OCI-LY3 (cell line): ENCODE measurements around the gene PDE9A.

ENCODE experiments used
- H2AFZ ChIP-seq: fragments of 200-600, 300-600 bp; shearing (Covaris generic); 2 replicates; pipeline ENCODE4 v1.6.0; 2014; ENCODE audit warnings: antibody characterized with exemption, low read depth, low read length
- H3K27ac ChIP-seq: fragments of 200-600, 300-600 bp; sonication (generic); 2 replicates; pipeline ENCODE4 v1.5.1; 2014; ENCODE audit warnings: mild to moderate bottlenecking, low read length, moderate library complexity, mixed read lengths
- H3K27me3 ChIP-seq: fragments of 200-600, 300-600 bp; sonication (generic); 2 replicates; pipeline ENCODE4 v1.6.1; 2014; ENCODE audit warnings: low read depth, low read length, mixed read lengths
- H3K36me3 ChIP-seq: fragments of 200-600, 300-600 bp; sonication (generic); replicated peaks from 2 replicates; pipeline ENCODE3; 2014; ENCODE audit warnings: low read depth, low read length, mixed read lengths
- H3K4me1 ChIP-seq: fragments of 300-600, 200-600 bp; sonication (generic); 2 replicates; pipeline ENCODE4 v1.6.1; 2014; ENCODE audit warnings: low read length, mixed read lengths
- H3K4me2 ChIP-seq: fragments of 200-600, 300-600 bp; sonication (generic); 2 replicates; pipeline ENCODE4 v1.6.1; 2014; ENCODE audit warnings: low read length, mixed read lengths
- H3K4me3 ChIP-seq: fragments of 300-600, 200-600 bp; sonication (generic); 2 replicates; pipeline ENCODE4 v1.5.1; 2014; ENCODE audit warnings: antibody characterized with exemption, mild to moderate bottlenecking, low read length, moderate library complexity
- H3K79me2 ChIP-seq: fragments of 300-600, 200-600 bp; shearing (Covaris generic); 2 replicates; pipeline ENCODE4 v1.6.1; 2014; ENCODE audit warnings: mild to moderate bottlenecking, low read length, mixed read lengths
- H3K9ac ChIP-seq: fragments of 300-600, 200-600 bp; shearing (Covaris generic); 2 replicates; pipeline ENCODE4 v1.6.0; 2014; ENCODE audit warnings: mild to moderate bottlenecking, low read length, moderate library complexity
- H3K9me3 ChIP-seq: fragments of 200-600, 300-600 bp; shearing (Covaris generic); 2 replicates; pipeline ENCODE4 v1.6.1; 2014; ENCODE audit warnings: low read length, mixed read lengths; ENCODE audit not compliant: insufficient read depth
- H4K20me1 ChIP-seq: fragments of 200-600, 300-600 bp; sonication (generic); 2 replicates; pipeline ENCODE4 v1.6.1; 2016; ENCODE audit warnings: low read length, mixed read lengths; ENCODE audit not compliant: insufficient read depth
- CTCF ChIP-seq: fragments of 200-600, 300-600 bp; sonication (generic); IDR thresholded peaks from 2 replicates; pipeline ENCODE4 v1.5.1; 2014; ENCODE audit warnings: antibody characterized with exemption, low read length, low read depth
- EZH2phosphoT487 ChIP-seq: fragments of 200-600 bp; shearing (Covaris generic); IDR thresholded peaks from 2 replicates; pipeline ENCODE4 v1.6.1; 2018; ENCODE audit warnings: antibody characterized with exemption, mixed run types, low read depth

The PDE9A gene

GRCh38 chr21:42609811-42610210 lies 43.6 kb upstream of the PDE9A start:
- H3K4me1 ChIP-seq, result peaks cover 1% of the 10 kb centered on the region; the same call in 1 of the 2 replicates
- no peaks in the 10 kb centered on the region for H4K20me1 ChIP-seq
- no peaks in the 10 kb centered on the region for H3K36me3 ChIP-seq
- no peak overlapping the region for H3K4me2 ChIP-seq
- no peaks in the 10 kb centered on the region for H3K9me3 ChIP-seq
- H3K9ac ChIP-seq, result no peak overlapping the region
- H2AFZ ChIP-seq, result no peak overlapping the region
- H3K4me3 ChIP-seq, result no peak overlapping the region
- H3K79me2 ChIP-seq, result no peaks in the 10 kb centered on the region
- no peak overlapping the region for H3K27ac ChIP-seq
- TF ChIP-seq EZH2phosphoT487 (no peak), CTCF (no peak)
- H3K27me3 ChIP-seq, result no peaks in the 10 kb centered on the region; the same call in 1 of the 2 replicates

- Histone ChIP-seq H4K20me1 (no peaks in the 10 kb centered on the region), H3K9ac (no peak overlapping the region), H3K79me2 (no peaks in the 10 kb centered on the region), H3K4me2 (no peak overlapping the region), H3K27me3 (no peaks in the 10 kb centered on the region; the same call in 1 of the 2 replicates), H3K4me1 (peaks cover 7% of the 10 kb centered on the region; the same call in 1 of the 2 replicates), H3K27ac (no peak overlapping the region), H2AFZ (no peak overlapping the region), H3K9me3 (no peaks in the 10 kb centered on the region), H3K36me3 (no peaks in the 10 kb centered on the region), H3K4me3 (no peak overlapping the region)
- TF ChIP-seq EZH2phosphoT487 (no peak), CTCF (no peak)
Measured at GRCh38 chr21:42611852-42612251, 41.6 kb upstream of the PDE9A start.

- no peak overlapping the region for H3K4me3 ChIP-seq
- no peak overlapping the region for H2AFZ ChIP-seq
- no peak overlapping the region for H3K4me2 ChIP-seq
- H3K36me3 ChIP-seq, result no peaks in the 10 kb centered on the region
- no peaks in the 10 kb centered on the region; the same call in 1 of the 2 replicates for H3K27me3 ChIP-seq
- TF ChIP-seq CTCF (no peak), EZH2phosphoT487 (no peak)
- H3K9me3 ChIP-seq, result no peaks in the 10 kb centered on the region
- H3K79me2 ChIP-seq, result no peaks in the 10 kb centered on the region
- H3K4me1 ChIP-seq, result peaks cover 7% of the 10 kb centered on the region; the same call in 1 of the 2 replicates
- H4K20me1 ChIP-seq, result no peaks in the 10 kb centered on the region
- no peak overlapping the region for H3K9ac ChIP-seq
- no peak overlapping the region for H3K27ac ChIP-seq
Measured at GRCh38 chr21:42612390-42612789, 41.0 kb upstream of the PDE9A start.

GRCh38 chr21:42613756-42614155 lies 39.7 kb upstream of the PDE9A start:
- Histone ChIP-seq H3K36me3 (no peaks in the 10 kb centered on the region), H3K27me3 (peaks cover 3% of the 10 kb centered on the region; the same call in 1 of the 2 replicates), H3K27ac (no peak overlapping the region), H4K20me1 (no peaks in the 10 kb centered on the region), H2AFZ (no peak overlapping the region), H3K4me1 (peaks cover 7% of the 10 kb centered on the region; the same call in 1 of the 2 replicates), H3K4me2 (no peak overlapping the region), H3K4me3 (no peak overlapping the region), H3K9ac (no peak overlapping the region), H3K9me3 (no peaks in the 10 kb centered on the region), H3K79me2 (no peaks in the 10 kb centered on the region)
- no peak for TF ChIP-seq CTCF
- TF ChIP-seq EZH2phosphoT487, result no peak
